ENCODE results near the gene KMT5C.

Gene KMT5C

DNA sequence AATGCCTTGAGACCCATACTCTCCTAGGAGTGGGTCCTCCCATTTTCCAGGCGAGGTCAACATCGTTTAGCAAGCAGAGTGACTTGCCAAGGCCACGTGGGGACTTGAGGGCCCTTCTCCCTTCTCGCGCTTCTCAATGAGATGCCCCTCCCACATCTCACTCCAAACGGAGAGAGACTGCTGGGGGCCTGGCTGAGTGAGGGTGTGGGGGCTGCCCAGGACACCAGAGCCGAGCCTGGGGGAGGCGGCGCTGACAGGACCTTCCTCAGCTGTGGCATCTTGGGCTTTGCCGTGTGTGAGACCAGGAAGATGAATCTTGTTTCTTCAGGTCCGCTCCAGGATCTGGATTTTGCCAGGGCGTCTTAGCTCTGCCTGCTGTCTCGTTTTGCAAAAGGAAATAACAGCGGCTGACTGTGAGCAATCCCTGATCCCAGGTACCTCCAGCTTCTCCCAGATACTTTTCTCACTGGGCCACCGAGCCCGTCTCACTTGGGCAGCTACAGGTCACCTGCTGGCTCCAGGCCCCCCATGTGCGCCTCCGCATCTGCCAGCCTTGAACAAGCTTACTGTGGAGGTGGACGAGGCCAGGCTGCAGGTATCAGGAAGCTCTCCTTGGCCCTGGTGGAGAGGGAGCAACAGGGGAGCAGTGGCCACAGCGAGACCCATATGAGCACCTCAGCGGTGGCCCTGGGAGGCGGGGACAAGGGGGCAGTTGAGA is 8.8 kb downstream of the KMT5C start:
- no peak for TF ChIP-seq ZFX (IDR thresholded peaks at IDR 0.05)
- TF ChIP-seq, protein P1, sequence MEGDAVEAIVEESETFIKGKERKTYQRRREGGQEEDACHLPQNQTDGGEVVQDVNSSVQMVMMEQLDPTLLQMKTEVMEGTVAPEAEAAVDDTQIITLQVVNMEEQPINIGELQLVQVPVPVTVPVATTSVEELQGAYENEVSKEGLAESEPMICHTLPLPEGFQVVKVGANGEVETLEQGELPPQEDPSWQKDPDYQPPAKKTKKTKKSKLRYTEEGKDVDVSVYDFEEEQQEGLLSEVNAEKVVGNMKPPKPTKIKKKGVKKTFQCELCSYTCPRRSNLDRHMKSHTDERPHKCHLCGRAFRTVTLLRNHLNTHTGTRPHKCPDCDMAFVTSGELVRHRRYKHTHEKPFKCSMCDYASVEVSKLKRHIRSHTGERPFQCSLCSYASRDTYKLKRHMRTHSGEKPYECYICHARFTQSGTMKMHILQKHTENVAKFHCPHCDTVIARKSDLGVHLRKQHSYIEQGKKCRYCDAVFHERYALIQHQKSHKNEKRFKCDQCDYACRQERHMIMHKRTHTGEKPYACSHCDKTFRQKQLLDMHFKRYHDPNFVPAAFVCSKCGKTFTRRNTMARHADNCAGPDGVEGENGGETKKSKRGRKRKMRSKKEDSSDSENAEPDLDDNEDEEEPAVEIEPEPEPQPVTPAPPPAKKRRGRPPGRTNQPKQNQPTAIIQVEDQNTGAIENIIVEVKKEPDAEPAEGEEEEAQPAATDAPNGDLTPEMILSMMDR (conservative IDR thresholded peaks at IDR 0.05): no peak
- no peak overlapping the region for H3K27ac ChIP-seq

DNA sequence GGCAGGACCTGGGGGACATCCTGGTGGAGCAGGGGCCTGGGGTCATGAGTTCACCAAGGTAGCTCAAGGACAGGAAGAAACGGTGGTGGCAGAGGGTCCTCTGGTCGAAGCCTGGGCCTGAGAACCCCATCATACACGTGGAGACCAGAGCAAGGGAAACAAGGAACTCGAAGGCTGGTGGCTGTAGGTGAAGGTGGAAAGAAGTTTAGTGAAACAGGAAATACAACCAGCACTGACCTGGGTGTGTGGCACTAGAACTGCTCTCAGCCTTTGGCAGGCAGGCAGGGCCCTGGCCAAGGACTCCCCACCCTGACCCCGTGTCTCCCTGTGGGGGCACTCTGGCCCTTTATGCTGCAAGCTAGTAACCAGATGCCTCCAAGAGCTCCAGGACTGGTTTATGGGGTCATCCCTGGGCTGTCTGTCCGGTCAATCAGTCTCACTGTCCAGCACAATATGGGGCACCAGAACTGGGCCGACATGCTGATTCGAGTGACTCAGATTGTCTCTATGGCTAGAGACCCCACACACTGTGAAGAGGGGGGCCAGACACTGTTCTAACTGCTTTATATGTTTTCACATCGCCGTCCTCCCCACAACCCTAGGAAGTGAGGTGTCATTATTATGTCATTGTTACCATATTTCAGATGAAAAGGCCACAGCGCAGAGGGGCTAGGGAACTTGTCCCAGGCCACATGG is 11.1 kb downstream of the KMT5C start:
- H3K27ac ChIP-seq: no peak overlapping the region
- TF ChIP-seq, protein P1 (conservative IDR thresholded peaks at IDR 0.05): no peak
- no peak for TF ChIP-seq ZFX (IDR thresholded peaks at IDR 0.05)

DNA sequence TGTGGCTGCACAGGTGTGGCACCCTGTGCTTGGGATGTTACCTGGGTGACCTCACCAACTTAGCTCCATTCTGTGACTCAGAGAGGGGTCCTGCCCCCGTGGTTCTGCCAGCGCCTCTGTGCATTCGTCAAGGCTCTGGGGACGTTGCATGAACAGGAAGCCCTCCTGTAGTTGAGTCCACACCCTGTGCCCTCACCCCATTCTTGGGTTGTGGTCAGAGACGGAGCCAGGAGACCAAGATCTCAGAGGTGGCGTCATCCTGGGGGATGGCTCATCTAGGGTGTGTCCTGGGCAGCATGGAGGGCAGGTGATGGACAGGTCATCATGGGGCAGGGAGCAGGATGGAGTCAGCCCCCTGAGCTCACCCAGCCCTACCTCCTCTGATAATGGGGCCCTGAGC is 12.4 kb downstream of the KMT5C start:
- no peak overlapping the region for H3K27ac ChIP-seq
- TF ChIP-seq ZFX (IDR thresholded peaks at IDR 0.05): no peak
- TF ChIP-seq, protein P1 (conservative IDR thresholded peaks at IDR 0.05): no peak

DNA sequence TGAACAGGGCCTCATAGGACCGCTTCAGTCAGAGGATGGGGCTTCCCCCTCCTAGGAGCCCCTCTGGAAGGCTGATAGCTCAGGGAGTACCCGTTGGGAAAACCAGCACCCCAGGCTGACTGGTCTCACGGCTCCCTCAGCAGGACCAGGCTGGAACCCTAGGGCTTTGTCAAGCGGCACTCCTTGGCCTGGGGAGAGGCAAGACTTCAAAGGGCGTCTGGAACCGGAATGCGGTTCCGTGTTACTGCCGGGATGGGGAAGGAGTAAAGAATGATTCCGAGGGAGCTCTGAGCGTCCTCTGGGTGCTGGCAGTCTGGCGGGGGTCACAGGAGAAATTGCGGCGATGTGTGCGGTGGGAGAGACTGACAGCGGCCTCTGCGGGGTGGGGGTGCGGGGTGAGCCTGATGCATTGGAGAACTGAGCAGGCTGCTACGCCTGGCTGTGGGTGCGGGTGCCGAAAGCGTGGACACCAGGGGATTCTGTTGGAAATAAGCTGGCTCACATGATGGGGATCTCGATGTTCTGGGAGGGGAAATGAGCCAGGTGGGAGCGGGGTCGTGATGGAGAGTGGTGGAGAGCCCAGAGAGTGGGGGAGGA is 13.0 kb downstream of the KMT5C start:
- H3K27ac ChIP-seq: no peak overlapping the region
- TF ChIP-seq ZFX (IDR thresholded peaks at IDR 0.05): no peak
- TF ChIP-seq, protein P1 (conservative IDR thresholded peaks at IDR 0.05): no peak

DNA sequence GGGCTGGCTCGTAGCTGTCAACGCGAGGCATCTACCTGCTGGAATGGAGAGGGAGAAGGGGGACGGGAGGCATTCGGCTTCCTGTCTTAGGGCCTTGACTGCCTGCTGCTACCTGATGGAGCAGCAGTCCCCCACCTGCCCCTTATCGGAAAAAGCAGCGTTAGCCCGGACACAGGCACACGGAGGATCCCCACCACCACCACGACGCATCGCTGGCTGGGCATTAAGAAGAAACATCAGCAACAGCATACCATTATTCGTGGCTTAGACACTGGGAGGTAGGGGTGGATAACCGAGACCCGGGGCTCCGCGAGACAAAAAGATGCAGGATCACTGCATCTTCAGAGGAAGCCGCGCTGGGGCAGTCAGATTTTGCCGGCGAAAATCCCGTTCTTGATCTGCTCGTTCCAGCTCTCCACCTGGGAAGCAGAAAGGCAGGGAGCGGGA is 13.7 kb downstream of the KMT5C start:
- H3K27ac ChIP-seq: no peak overlapping the region
- TF ChIP-seq, protein P1 (conservative IDR thresholded peaks at IDR 0.05): no peak
- no peak for TF ChIP-seq ZFX (IDR thresholded peaks at IDR 0.05)

DNA sequence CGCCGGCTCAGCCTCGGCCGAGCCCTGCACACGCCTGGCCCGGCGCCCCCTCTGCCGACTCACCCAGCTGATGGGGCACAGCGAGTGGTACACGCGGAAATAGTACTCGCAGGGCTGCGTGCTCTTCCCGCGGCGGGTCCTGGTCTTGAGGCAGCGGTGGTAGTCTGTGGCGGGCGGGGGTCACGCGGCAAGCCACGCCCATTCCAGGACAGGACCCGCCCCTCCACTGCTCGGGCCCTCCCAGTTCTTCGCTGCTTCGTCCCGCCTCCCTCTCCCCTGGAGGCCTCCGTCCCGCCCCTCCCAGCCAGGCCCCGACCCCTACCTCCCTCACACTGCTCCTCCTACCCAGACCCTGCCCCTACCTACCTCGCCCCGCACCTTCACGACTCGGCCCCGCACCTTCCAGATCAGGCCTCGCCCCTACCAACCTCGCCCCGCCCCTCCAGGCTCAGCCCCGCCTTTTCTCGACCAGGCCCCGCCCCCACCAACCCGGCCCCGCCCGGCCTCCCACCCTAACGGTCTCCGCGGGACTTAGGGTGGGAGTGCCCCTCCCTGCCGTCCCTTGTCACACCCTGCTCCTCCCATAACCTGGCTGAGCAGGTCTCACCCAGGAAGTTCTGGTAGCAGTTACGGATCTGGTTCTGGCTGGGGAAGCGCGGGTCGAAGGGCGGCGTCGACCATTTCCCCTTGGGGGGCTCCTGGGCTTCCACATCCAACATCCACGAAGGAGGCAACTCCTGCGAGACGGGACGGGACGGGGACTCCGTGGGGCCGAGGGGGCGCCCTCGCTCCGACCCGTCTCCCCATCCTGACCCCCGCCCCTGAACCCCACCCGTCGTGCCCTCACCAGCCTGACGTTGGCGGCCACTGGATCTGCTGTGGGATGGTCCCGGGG is 14.4 kb downstream of the KMT5C start:
- TF ChIP-seq, protein P1 (conservative IDR thresholded peaks at IDR 0.05): no peak
- TF ChIP-seq ZFX (IDR thresholded peaks at IDR 0.05): no peak
- H3K27ac ChIP-seq: no peak overlapping the region

Data from C4-2B (cell line).